ENCODE results near the gene HNRNPC. TPM values are rescaled to one million over a fixed set of nuclear protein-coding genes. Genes with fewer than 3 reads are reported as not detected.

Gene HNRNPC
- total RNA-seq, 2 donors from 2014 or later = 1,220 to 1,492 TPM

GRCh38 chr14:21211509-21211908 is 57.7 kb downstream of the HNRNPC start:
- H3K9me3 Mint-ChIP-seq = no peaks in the 10 kb centered on the region
- H3K4me3 Mint-ChIP-seq = no peak overlapping the region
- H3K36me3 Mint-ChIP-seq (ENCODE audit: insufficient read depth in 2 of 2) = peaks cover 19 to 78% of the 10 kb centered on the region in 2 donors
- DNase-seq = no peak
- H3K4me1 Mint-ChIP-seq (ENCODE audit: low read depth) = peaks cover 42% of the 10 kb centered on the region
- H3K27ac Mint-ChIP-seq = peak overlapping the region; percentile 22
- no peak for ATAC-seq (replicated peaks in 1 of 2)
- no peaks in the 10 kb centered on the region for H3K27me3 Mint-ChIP-seq (ENCODE audit: low read depth)

GRCh38 chr14:21210023-21210422 is 59.2 kb downstream of the HNRNPC start:
- Mint-ChIP-seq H3K36me3 (ENCODE audit: insufficient read depth in 2 of 2) (peaks cover 19 to 69% of the 10 kb centered on the region in 2 donors), H3K27me3 (ENCODE audit: low read depth) (no peaks in the 10 kb centered on the region), H3K4me1 (ENCODE audit: low read depth) (peaks cover 27% of the 10 kb centered on the region), H3K4me3 (no peak overlapping the region), H3K9me3 (no peaks in the 10 kb centered on the region), H3K27ac (peak overlapping the region; percentile 89)
- ATAC-seq (replicated peaks in 1 of 2) (no peak), DNase-seq (no peak)

GRCh38 chr14:21209185-21209584 is 60.1 kb downstream of the HNRNPC start:
- Mint-ChIP-seq H3K36me3 (ENCODE audit: insufficient read depth in 2 of 2) (peaks cover 17 to 60% of the 10 kb centered on the region in 2 donors), H3K27me3 (ENCODE audit: low read depth) (no peaks in the 10 kb centered on the region), H3K9me3 (no peaks in the 10 kb centered on the region), H3K27ac (no peak overlapping the region), H3K4me3 (no peak overlapping the region), H3K4me1 (ENCODE audit: low read depth) (peaks cover 19% of the 10 kb centered on the region)
- ATAC-seq (replicated peaks in 1 of 2) (no peak), DNase-seq (no peak)

GRCh38 chr14:21208554-21208953 is 60.7 kb downstream of the HNRNPC start:
- peaks cover 16 to 54% of the 10 kb centered on the region in 2 donors for H3K36me3 Mint-ChIP-seq (ENCODE audit: insufficient read depth in 2 of 2)
- H3K27me3 Mint-ChIP-seq (ENCODE audit: low read depth) = no peaks in the 10 kb centered on the region
- H3K4me3 Mint-ChIP-seq = no peak overlapping the region
- peak overlapping the region; percentile 95 for H3K27ac Mint-ChIP-seq
- ATAC-seq (replicated peaks in 1 of 2) = no peak
- peaks cover 14% of the 10 kb centered on the region for H3K4me1 Mint-ChIP-seq (ENCODE audit: low read depth)
- no peak for DNase-seq
- no peaks in the 10 kb centered on the region for H3K9me3 Mint-ChIP-seq

GRCh38 chr14:21206753-21207684 is 62.2 kb downstream of the HNRNPC start:
- peaks cover 14% of the 10 kb centered on the region for H3K4me1 Mint-ChIP-seq (ENCODE audit: low read depth)
- peaks cover 15 to 44% of the 10 kb centered on the region in 2 donors for H3K36me3 Mint-ChIP-seq (ENCODE audit: insufficient read depth in 2 of 2)
- H3K9me3 Mint-ChIP-seq = no peaks in the 10 kb centered on the region
- no peak overlapping the region for H3K4me3 Mint-ChIP-seq
- ATAC-seq (replicated peaks in 1 of 2) = no peak
- no peak for DNase-seq
- no peaks in the 10 kb centered on the region for H3K27me3 Mint-ChIP-seq (ENCODE audit: low read depth)
- peak overlapping the region; percentile 95 for H3K27ac Mint-ChIP-seq

GRCh38 chr14:21205678-21206581 is 63.3 kb downstream of the HNRNPC start:
- peaks cover 6% of the 10 kb centered on the region for H3K4me1 Mint-ChIP-seq (ENCODE audit: low read depth)
- no peak overlapping the region for H3K4me3 Mint-ChIP-seq
- H3K27me3 Mint-ChIP-seq (ENCODE audit: low read depth) = no peaks in the 10 kb centered on the region
- H3K27ac Mint-ChIP-seq = peak overlapping the region; percentile 95
- H3K36me3 Mint-ChIP-seq (ENCODE audit: insufficient read depth in 2 of 2) = peaks cover 9 to 34% of the 10 kb centered on the region in 2 donors
- DNase-seq (no peak), ATAC-seq (replicated peaks in 1 of 2) (peak in 1 of 2 donors; percentile 7)
- no peaks in the 10 kb centered on the region for H3K9me3 Mint-ChIP-seq

- Mint-ChIP-seq H3K27me3 (ENCODE audit: low read depth) (no peaks in the 10 kb centered on the region), H3K27ac (no peak overlapping the region), H3K36me3 (ENCODE audit: insufficient read depth in 2 of 2) (peaks cover 9 to 29% of the 10 kb centered on the region in 2 donors), H3K4me1 (ENCODE audit: low read depth) (peaks cover 6% of the 10 kb centered on the region), H3K9me3 (no peaks in the 10 kb centered on the region), H3K4me3 (no peak overlapping the region)
- no peak for DNase-seq
- no peak for ATAC-seq (replicated peaks in 1 of 2)
These were observed 64.1 kb downstream of the HNRNPC start for GRCh38 chr14:21205026-21205677.

- H3K27me3 Mint-ChIP-seq (ENCODE audit: low read depth) = no peaks in the 10 kb centered on the region
- peaks cover 9 to 22% of the 10 kb centered on the region in 2 donors for H3K36me3 Mint-ChIP-seq (ENCODE audit: insufficient read depth in 2 of 2)
- ATAC-seq (replicated peaks in 1 of 2) (no peak), DNase-seq (no peak)
- H3K9me3 Mint-ChIP-seq = no peaks in the 10 kb centered on the region
- no peak overlapping the region for H3K27ac Mint-ChIP-seq
- H3K4me3 Mint-ChIP-seq = no peak overlapping the region
- H3K4me1 Mint-ChIP-seq (ENCODE audit: low read depth) = peaks cover 6% of the 10 kb centered on the region
These were observed 64.8 kb downstream of the HNRNPC start for GRCh38 chr14:21204167-21205025.

- H3K4me1 Mint-ChIP-seq (ENCODE audit: low read depth) = peaks cover 6% of the 10 kb centered on the region
- no peaks in the 10 kb centered on the region for H3K27me3 Mint-ChIP-seq (ENCODE audit: low read depth)
- no peak for DNase-seq
- H3K27ac Mint-ChIP-seq = peak overlapping the region; percentile 0
- no peak overlapping the region for H3K4me3 Mint-ChIP-seq
- no peaks in the 10 kb centered on the region for H3K9me3 Mint-ChIP-seq
- no peak for ATAC-seq (replicated peaks in 1 of 2)
- H3K36me3 Mint-ChIP-seq (ENCODE audit: insufficient read depth in 2 of 2) = peaks cover 9 to 21% of the 10 kb centered on the region in 2 donors
These were observed 65.6 kb downstream of the HNRNPC start for GRCh38 chr14:21203470-21204166.

- no peak for DNase-seq
- no peak overlapping the region for H3K4me3 Mint-ChIP-seq
- H3K27me3 Mint-ChIP-seq (ENCODE audit: low read depth) = no peaks in the 10 kb centered on the region
- peak overlapping the region; percentile 25 for H3K27ac Mint-ChIP-seq
- H3K9me3 Mint-ChIP-seq = no peaks in the 10 kb centered on the region
- peaks cover 3 to 12% of the 10 kb centered on the region in 2 donors for H3K36me3 Mint-ChIP-seq (ENCODE audit: insufficient read depth in 2 of 2)
- peaks cover 8% of the 10 kb centered on the region for H3K4me1 Mint-ChIP-seq (ENCODE audit: low read depth)
- no peak for ATAC-seq (replicated peaks in 1 of 2)
These were observed 66.5 kb downstream of the HNRNPC start for GRCh38 chr14:21202463-21203358.

Data from activated T-cell treated with anti-CD3 and anti-CD28 coated beads, Interleukin-2, amount 50 U/mL, for 72 hours (primary cell).